Activated gamma-delta T cell (primary cell): ENCODE measurements around the gene SNX5.
A peak's percentile ranks its signal among the peaks of the same experiment; 100 is the strongest.

ENCODE experiments used
- DNase-seq: peaks from one replicate; lab custom pipeline; 2025; lab: John Stamatoyannopoulos, UW
- total RNA-seq, 2 donors: gene quantifications; one replicate each; lab custom pipeline; 2026; lab: John Stamatoyannopoulos, UW

The SNX5 gene
- 90.5 to 111 reads per million in 2 donors for total RNA-seq

DNA sequence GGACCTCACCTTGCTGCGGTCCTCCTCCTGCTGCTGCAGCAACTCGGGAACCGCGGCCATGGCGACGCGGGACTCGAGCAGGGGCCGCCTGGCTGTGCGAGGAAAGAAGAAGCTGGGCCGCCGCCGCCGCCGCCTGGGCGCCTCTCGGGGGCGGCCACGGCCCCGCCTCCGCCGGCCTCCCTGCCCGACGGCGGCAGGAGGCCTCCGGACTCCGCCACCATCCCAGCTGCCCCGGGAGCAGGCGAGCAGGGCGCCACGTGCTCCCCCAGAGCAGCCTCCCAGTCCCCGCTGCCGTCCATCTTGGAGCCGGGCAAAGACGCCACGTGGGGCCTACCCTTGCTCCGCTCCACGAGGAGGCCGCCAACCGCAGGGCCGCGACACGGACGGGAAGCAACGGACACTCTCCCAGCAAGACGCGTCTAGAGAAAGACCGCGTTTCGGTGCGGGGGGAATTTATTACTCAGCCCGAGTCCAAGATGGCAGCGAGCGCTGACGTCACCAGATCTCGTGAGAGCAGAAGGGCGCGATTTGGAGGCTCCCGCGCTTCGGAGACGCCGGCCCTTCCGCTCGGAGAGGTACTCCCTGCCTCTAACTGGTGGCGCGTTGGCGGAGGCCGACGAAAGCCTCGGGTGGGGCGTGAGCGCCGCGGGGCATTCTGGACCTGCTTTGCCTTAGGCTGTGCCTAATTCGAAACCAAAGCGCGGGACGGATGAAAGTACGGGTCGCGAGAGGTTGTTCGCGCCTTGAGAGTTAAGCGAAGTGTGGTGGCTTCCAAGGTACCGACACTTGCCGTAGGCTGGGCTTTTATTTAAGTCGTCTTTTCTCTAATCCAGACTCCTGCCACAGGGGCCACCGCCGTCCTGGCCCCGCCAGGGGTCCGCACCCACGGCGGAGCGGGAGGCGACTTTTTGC lies at the start of gene SNX5, which contains the start of gene MGME1:
SNX5 (minus strand) TSS at position 429 of the 912 bp plus-strand sequence; CDS start at position 60, 369 bp downstream.
MGME1 (plus strand) TSS at position 653 of the 912 bp plus-strand sequence. CDS start 842 bp downstream, outside the sequence.
- peak; percentile 97 for DNase-seq

DNA sequence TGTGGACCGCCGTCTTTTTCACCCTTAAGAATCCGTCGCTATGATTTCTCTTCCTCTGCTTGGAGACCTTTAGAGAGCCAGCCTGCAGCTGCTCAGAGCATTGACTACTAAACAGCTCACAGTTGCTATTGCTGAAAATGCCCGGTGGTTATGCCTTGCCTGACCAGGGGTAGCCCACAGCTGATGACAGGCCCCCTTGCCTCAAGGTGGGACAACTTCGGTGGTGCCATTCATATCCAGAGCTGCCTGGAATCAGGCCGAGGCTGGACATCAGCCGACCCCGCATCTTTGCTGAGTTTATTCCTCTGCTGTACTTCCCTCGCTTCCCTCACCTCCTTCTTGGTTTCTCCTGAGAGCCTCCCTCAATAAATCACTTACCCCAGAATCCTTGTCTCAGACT lies 49.5 kb upstream of the SNX5 start:
- no peak for DNase-seq

DNA sequence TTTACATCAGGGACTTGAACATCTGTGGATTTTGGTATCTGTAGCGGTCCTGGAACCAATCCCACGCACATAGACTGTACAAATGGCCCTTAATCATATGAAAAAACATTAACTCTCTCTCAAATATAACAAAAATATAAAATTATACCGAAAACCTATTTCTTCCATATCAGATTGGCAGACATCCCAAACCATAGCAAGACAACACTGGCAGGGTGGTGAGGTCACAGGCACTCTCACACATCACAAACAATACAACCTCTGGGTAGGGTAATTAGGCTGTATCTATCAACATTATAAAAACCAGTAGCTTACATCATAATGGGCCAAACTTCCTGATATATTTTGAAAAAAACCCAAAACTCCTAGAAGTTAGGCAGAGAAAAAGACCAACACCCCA lies 48.2 kb upstream of the SNX5 start:
- no peak for DNase-seq

DNA sequence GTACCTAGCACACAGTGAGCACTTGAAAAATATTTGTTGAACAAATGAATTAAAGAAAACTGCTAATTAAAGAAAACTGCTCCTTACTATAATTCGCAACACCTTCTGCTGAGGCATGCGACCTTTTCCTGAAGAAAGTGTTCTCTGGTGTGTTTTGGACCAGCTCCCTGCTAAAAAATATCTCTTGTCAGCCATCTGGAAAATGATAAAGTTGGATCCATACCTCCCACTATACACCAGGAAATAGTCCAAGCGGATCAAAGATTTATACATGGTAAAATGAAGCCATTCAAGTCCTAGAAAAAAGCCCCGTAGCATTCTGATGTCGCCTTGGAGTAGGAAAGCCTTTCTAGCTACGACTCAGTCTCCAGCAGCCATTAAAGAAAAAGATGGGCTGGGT lies 45.8 kb upstream of the SNX5 start:
- DNase-seq: no peak

DNA sequence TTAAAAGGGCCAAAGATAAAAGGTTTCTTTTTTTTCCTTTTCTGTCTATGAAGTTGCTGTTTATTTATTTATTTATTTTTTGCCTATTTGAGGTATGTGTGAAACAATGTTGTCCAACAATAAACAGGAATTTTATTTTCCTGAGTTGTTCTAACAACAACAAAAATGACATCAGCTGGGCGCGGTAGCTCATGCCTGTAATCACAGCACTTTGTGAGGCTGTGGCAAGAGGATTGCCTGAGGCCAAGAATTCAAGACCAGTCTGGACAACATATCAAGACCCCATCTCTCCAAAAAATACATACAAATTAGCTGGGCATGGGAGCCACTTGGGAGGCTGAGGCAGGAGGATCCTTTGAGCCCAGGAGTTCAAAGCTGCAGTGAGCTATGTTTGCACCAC lies 44.3 kb upstream of the SNX5 start:
- no peak for DNase-seq

DNA sequence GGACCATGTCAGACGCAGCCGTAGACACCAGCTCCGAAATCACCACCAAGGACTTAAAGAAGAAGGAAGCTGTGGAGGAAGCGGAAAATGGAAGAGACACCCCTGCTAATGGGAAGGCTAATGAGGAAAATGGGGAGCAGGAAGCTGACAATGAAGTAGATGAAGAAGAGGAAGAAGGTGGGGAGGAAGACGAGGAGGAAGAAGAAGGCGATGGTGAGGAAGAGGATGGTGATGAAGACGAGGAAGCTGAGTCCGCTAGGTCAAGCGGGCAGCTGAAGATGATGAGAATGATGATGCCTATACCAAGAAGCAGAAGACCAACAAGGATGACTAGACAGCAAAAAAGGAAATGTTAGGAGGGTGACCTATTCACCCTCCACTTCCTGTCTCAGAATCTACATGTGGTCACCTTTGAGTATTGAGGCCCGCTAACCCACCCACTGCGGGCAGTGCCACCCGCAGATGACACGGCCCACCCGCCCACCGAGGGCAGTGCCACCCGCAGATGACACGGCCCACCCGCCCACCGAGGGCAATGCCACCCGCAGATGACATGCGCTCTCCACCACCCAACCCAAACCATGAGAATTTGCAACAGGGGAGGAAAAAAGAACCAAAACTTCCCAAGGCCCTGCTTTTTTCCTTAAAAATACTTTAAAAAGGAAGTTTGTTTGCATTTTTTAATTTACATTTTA lies 43.5 kb upstream of the SNX5 start:
- no peak for DNase-seq

DNA sequence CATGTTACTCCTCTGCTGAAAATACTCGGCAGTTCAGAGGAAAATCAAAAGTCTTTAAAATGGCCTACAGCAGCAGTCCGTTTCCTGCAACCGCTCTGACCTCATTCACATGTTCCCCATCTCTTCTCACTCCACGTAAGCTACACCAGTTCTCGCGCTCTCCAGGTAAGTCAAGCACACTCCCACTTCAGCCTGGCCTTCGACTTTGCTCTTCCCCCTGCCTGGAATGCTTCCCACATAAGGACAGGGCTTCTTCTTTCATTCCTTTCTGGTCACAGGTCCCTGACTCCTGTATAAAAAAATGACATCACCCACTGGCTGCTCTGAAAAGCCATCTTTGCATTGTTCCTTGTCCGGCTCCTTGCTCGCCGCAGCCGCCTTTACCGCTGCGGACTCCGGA lies 42.9 kb upstream of the SNX5 start:
- no peak for DNase-seq

DNA sequence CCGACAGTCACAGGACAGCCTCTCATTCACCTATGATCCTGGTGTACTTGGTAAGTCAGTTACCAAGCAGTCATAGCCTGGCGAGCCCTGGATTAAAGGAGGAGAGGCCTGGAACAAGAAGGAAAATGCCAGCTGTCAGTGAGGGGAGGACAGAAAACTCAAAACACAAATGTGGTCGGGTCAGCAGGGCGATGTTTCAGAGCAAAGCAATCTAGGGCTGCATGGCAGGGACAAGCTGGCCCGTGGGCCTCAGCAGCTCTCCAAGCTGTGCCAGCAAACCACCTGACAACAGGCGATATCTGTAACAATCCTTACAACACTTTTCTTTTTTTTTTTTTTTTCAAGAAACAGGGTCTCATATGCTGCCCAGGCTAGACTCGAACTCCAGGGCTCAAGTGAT lies 40.5 kb upstream of the SNX5 start:
- DNase-seq: no peak

DNA sequence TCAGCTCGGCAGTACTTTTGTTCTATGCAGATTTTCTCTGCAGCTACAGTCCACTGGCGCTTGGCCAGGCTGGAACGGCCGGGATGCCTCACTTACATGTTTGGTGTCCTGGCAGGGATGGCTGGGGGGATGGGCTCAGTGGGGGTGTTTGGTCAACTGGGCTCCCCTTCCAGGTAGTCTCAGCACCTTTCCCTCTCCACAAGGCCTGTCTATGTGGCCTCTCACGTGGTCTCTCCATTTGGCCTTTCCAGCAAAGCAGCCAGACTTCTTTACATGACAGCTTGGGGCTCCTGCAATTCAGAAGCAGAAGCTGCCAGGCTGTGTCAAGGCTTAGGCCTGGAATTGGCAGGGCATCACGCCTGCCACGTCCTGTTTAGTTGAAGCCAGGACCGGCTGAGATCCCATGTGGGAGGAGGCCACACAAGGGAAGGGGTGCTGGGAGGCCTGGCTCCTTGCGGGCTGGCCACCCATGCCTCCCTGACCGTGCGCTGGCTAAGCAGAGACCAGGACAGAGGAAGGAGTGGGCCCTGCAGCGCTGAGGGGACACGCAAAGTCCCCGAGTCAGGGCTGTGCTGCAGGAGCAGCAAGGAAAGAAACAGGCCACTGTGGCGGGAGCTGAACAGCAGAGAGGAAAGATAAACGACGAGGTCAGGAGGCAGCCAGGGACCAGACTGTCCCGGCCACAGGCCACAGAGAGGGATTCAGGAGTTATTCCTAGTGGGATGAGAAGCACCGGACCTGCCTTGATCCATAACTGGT lies 39.1 kb upstream of the SNX5 start:
- DNase-seq: no peak

DNA sequence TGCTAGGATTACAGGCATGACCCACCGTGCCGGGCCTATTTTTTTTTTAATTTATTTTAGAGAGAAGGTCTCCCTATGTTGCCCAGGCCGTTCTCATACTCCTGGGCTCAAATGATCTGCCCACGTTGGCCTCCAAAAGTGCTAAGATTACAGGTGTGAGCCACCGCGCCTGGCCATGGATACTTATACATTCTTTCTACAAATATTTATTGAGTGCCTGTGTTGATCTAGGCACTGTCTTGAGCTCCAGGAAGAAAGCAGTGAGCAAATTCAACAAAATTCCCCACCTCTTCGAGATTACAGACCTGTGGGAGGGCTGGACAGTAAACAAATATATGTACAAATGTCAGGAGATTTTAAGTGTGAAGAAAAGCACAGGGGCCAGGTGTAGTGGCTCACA lies 38.1 kb upstream of the SNX5 start:
- DNase-seq: no peak

DNA sequence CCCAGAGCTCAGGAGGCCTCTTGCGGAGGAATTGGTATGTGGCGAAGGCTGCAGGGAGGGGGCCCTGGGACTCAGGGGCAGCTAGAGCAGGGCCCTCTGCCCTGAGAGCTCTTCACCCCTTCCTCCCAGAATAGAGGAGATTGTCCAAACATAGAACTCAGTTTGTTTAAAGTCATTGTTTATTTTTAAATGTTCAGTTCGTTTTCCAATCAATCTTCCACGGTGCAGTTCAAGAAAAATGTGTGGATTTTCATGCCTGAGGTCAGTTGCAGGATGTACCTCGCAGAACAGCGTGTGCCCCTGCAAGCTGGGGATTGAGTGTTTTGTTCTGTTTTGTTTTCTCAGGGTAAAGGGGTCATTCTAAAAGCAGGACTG lies 37.4 kb upstream of the SNX5 start:
- no peak for DNase-seq

DNA sequence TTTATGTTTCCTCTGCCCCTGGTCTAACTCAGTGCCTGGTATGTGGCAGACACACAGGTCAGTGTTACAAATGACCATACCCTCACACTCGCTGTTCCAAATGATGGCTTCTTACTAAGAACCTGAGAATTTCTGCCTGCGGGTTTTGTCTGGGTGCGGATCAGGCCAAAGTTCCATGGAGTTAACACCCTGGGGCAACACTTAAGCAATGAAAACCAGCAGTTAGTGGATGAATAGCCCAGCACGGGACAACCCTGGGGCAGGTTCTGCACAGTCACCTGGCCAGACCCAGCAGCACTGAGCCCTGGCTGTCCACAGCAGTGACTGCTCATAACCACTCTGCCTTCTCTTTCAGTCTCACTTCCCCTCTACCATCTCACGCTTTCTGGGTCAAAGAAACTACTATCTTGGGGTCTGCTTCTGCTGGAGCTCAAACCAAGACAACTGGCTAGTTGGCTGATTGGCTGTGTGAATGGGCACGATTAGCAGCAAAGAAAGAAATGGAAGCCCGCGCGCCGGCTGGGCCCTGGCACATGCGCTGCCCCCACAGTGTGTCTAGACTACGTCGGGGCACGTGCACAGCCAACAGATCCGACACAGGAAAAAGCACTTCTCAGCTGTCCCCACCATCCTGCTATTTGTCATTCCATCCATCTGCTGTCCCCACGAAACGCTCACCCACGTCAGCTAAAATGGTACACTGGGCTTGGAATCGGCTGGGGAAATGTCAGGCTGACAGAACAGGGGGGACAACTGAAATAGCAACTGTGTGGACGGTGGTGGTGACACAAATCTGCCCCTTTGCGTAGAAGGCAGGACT lies 36.8 kb upstream of the SNX5 start:
- no peak for DNase-seq

DNA sequence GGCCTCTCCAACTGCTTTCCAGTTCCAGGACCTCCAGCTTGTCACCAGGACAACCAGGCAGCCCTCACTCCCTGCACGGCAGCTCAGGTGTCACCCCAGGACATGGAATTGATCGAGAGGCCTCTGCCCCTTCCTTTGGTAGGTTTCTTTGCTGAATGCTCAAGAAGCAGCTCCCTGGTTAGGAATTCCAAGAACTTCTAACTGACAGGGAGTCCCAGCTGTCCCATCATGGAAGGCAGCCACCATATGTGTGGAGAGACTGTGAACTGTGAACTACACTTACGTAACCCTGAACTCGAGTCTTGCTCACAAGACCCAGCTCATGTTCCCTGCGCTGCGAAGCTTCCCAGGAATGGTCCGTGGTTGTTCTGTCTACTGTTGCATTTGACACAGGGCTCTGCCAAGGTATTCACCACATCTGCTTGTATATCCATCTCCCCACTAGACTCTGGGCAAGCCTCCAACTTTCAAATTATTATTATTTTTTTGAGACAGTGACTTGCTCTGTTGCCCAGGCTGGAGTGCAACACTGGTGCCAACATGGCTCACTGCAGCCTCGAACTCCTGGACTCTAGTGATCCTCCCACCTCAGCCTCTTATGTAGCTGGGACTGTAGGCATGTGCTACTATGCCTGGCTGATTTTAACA lies 35.9 kb upstream of the SNX5 start:
- no peak for DNase-seq

DNA sequence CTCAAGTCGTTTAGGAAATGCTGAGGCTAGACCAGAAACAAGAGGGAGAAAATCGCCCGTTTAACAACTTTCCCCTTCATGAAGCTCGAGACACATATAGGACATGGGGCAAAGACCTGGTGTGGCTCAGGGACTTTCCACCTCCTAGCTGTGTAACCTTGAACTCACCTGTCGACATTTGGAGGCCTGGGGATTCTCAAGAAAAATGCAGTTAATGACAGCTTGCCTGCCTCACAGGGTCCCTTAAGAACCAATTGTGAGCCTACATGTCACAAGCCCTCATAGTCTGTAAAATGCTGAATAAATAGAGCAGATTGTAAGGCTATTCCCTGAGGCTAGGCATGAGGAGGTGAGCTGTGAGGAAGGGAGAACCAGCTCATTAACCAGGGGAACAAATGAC lies 35.3 kb upstream of the SNX5 start:
- no peak for DNase-seq

DNA sequence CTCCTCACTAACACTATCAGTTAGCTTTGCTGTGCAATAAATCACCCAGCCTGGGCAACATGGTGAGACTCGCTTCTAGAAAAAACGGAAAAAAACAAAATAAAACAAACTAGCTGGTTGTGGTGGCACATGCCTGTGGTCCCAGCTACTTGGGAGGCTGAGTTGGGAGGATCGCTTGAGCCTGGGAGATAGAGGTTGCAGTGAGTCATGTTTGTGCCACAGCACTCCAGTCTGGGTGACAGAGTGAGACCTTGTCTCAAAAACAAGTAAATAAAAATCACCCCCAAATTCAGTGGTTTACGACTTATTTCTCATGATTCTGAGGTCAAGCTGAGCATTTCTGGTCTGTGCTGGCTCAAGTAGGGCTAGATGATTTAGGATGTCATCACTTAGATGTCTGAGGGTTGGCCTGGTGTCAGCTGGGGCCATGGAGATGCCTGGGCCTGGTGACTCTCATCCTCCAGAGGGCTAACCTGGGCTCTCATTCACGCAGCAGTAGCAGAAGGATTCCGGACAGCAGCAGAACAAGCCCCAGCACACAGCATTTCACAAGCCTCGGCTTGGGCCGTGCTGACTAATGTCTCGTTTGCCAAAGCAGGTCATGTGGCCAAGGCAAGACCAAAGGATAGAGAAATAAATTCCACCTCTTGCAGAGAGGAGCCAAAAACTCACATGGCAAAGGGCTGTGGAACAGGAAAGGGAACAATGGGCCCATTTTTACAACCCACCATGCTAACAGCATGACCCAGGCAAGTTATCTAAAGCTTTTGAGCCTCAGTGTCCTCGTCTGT lies 32.7 kb upstream of the SNX5 start:
- no peak for DNase-seq

DNA sequence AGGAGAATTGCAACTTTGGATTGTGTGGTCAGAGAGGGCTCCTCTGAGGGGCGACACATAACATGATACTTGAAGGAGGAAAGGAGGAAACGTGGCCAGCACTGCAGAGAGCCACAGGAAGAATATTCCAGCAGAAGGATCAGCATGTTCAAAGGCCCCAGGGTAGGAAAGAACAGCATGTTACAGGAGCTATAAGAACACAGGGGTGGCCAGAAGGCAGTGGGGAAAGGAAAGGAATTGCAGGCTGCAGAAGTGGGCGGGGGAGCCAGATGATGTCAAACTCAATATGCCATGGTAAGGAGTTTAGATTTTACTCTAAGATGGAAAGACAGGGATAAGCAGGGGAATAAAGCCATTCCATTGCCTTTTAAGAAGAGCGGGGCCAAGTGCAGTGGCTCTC lies 31.0 kb upstream of the SNX5 start:
- DNase-seq: no peak

DNA sequence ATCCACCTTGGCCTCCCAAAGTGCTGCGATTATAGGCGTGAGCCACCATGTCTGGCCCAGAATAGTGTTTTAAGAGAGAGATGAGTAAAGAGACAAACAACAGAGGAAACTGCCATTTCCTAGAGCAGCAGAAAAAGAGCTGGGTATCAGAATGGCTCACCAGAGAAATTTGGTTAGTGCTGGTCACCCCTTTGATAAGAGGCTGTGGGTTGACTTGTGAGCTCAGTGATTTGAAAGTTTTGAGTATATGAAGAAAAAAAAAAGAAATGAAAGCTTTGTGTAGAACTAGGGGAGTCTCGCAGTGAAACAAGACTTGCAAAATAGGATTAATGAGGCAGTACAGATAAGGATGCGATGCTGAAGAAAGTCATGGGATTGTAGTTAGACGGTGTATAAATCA lies 29.9 kb upstream of the SNX5 start:
- no peak for DNase-seq

DNA sequence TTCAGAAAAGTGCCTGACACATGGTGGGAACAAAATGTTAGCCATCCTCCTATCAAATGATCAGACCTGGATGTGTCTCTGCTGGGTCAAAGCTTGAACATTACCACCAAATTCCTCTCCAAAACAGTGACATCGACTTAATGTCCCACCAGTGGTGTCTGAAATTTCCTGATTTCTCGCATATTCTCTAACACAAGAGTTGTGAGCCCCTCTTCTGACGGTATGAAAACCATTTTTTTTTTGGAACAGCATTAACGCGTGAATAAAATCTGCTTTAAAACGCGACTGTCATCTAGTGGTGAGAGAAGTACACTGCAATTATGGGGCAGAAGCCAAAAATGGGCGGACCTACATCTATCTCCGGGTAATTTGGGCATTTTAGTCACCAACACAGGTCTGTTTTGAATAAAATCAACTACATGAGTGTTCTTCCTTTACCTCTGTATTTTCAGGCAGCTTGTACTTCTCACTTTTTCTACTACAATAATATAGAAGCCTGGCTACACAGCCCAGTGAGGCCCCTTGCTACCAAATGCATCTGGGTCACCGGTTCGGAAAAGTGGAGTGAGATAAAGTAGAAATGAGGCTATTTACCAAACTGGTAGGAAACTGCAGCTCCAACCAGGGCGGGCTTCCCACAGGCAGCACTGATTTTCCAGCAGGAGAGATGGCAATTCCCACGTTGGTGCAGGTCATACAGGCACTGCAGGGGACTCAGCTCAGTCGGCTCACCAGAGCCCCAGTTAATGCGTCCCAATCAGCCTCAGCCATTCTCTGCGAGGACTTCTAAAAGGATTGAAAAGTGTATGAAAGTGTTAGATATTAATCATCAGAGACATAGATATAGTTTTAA lies 27.6 kb upstream of the SNX5 start:
- DNase-seq: no peak

DNA sequence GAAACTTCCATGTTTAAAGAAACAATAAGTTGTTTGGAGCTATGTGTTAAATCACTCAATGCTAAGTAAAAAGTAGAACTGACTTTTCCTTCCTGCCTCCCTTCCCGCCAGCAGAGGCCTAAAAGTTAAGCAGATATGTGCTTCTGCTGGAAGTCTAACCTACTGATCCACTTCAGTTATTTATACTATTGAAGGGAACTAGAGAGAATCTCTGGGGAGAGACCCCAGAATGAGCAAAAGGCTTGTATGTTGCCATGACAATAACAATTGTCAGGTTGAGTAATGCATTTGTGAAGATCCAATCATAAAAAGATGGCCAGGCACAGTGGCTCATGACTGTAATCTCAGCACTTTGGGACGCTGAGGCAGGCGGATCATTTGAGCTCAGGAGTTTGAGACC lies 25.0 kb upstream of the SNX5 start:
- DNase-seq: no peak
